ENCODE data around the gene CFAP119. TPM values are rescaled to one million over a fixed set of nuclear protein-coding genes. Genes with fewer than 3 reads are reported as not detected.
"Not testable (repeated sequence)": the region's sequence is repeated elsewhere in the genome, so short reads cannot be mapped to it uniquely, and the experiment has no call there.

CFAP119 gene
- total RNA-seq, result 7.0 and 8.2 TPM in 2 replicates

GRCh38 chr16:30761928-30762902, at the start of gene CFAP119, which contains the start of gene RNF40:
Gene CFAP119 (minus strand): TSS chr16:30762062. CDS start chr16:30761748, 314 bp downstream.
Gene RNF40 (plus strand): TSS chr16:30762322. CDS start chr16:30762546, 224 bp downstream.
- TF ChIP-seq CTCF (conservative IDR thresholded peaks at IDR 0.05; ENCODE audit: low read depth, low read length), result peak; percentile 6

GRCh38 chr16:30809675-30810074, 47.8 kb upstream of the CFAP119 start:
- not testable (repeated sequence) for H3K4me3 ChIP-seq (ENCODE audit: low read depth, low read length); DNase-seq (ENCODE audit: low read depth)

More at GRCh38 chr16:30761928-30762902, at the start of gene CFAP119, which contains the start of gene RNF40:
- DNase-seq (ENCODE audit: low read depth), result peak; percentile 79
- H3K4me3 ChIP-seq (ENCODE audit: low read depth, low read length), result peak within 1 kb of the TSS; percentile 97

- not testable (repeated sequence) for H3K4me3 ChIP-seq (ENCODE audit: low read depth, low read length); DNase-seq (ENCODE audit: low read depth)
These were observed 47.1 kb upstream of the CFAP119 start for GRCh38 chr16:30808890-30809426.

- H3K4me3 ChIP-seq (ENCODE audit: low read depth, low read length), result no peak overlapping the region
- no peak for TF ChIP-seq CTCF (conservative IDR thresholded peaks at IDR 0.05; ENCODE audit: low read depth, low read length)
- no peak for DNase-seq (ENCODE audit: low read depth)
These were observed 46.3 kb upstream of the CFAP119 start for GRCh38 chr16:30808146-30808545.

- H3K4me3 ChIP-seq (ENCODE audit: low read depth, low read length), result peak overlapping the region; percentile 94
- TF ChIP-seq CTCF (conservative IDR thresholded peaks at IDR 0.05; ENCODE audit: low read depth, low read length), result no peak
- no peak for DNase-seq (ENCODE audit: low read depth)
These were observed 43.7 kb upstream of the CFAP119 start for GRCh38 chr16:30805370-30806169.

- peak overlapping the region; percentile 94 for H3K4me3 ChIP-seq (ENCODE audit: low read depth, low read length)
- TF ChIP-seq CTCF (conservative IDR thresholded peaks at IDR 0.05; ENCODE audit: low read depth, low read length), result no peak
- DNase-seq (ENCODE audit: low read depth), result no peak
These were observed 43.2 kb upstream of the CFAP119 start for GRCh38 chr16:30805056-30805369.

- TF ChIP-seq CTCF (conservative IDR thresholded peaks at IDR 0.05; ENCODE audit: low read depth, low read length), result no peak
- no peak for DNase-seq (ENCODE audit: low read depth)
- H3K4me3 ChIP-seq (ENCODE audit: low read depth, low read length), result no peak overlapping the region
These were observed 41.1 kb upstream of the CFAP119 start for GRCh38 chr16:30802936-30803335.

Measured in epithelial cell of proximal tubule (primary cell).